Hepatocyte (in vitro differentiated cells): ENCODE measurements around the gene TTLL5. TPM values are rescaled to one million over a fixed set of nuclear protein-coding genes. Genes with fewer than 3 reads are reported as not detected.
A peak's percentile ranks its signal among the peaks of the same experiment; 100 is the strongest.

Experiments
- DNase-seq: peaks from one replicate; pipeline ENCODE4 v3.0.0-alpha.2; 2016; ENCODE audit warnings: low spot score
- H2AFZ ChIP-seq: fragments of 200-600 bp; sonication (generic); 2 replicates; pipeline ENCODE4 v1.6.0; 2016; ENCODE audit warnings: antibody characterized with exemption, mild to moderate bottlenecking
- H3K27ac ChIP-seq: fragments of 200-600 bp; sonication (generic); 2 replicates; pipeline ENCODE4 v1.5.1; 2016; ENCODE audit warnings: mild to moderate bottlenecking
- H3K27me3 ChIP-seq: fragments of 200-600 bp; sonication (generic); 2 replicates; pipeline ENCODE4 v1.6.1; 2016
- H3K36me3 ChIP-seq: fragments of 200-600 bp; sonication (generic); replicated peaks from 2 replicates; pipeline ENCODE4 v1.5.1; 2016; ENCODE audit warnings: low read depth; ENCODE audit not compliant: insufficient read depth
- H3K4me1 ChIP-seq: fragments of 200-600 bp; sonication (generic); 2 replicates; pipeline ENCODE4 v1.5.1; 2016; ENCODE audit warnings: mild to moderate bottlenecking, moderate library complexity; ENCODE audit not compliant: insufficient read depth
- H3K4me2 ChIP-seq: fragments of 200-600 bp; sonication (generic); 2 replicates; pipeline ENCODE4 v1.6.0; 2016
- H3K4me3 ChIP-seq: fragments of 200-600 bp; sonication (generic); 2 replicates; pipeline ENCODE4 v1.5.1; 2016; ENCODE audit warnings: mild to moderate bottlenecking
- H3K79me2 ChIP-seq: fragments of 200-600 bp; sonication (generic); 2 replicates; pipeline ENCODE4 v1.6.0; 2017; ENCODE audit warnings: mild to moderate bottlenecking
- H3K9me2 ChIP-seq: fragments of 200-600 bp; sonication (generic); replicated peaks from 2 replicates; pipeline ENCODE4 v1.6.0; 2017; ENCODE audit warnings: mild to moderate bottlenecking; ENCODE audit not compliant: insufficient read depth
- H3K9me3 ChIP-seq: fragments of 200-600 bp; sonication (generic); 2 replicates; pipeline ENCODE4 v1.5.1; 2016; ENCODE audit warnings: low read depth, mild to moderate bottlenecking
- H4K20me1 ChIP-seq: fragments of 200-600 bp; sonication (generic); 2 replicates; pipeline ENCODE4 v1.6.0; 2016; ENCODE audit warnings: mild to moderate bottlenecking; ENCODE audit not compliant: insufficient read depth, poor library complexity, severe bottlenecking
- CTCF ChIP-seq: fragments of 200-600 bp; sonication (generic); IDR thresholded peaks from 2 replicates; pipeline ENCODE4 v1.5.1; 2016; ENCODE audit warnings: antibody characterized with exemption, mild to moderate bottlenecking; ENCODE audit not compliant: poor library complexity
- EZH2 ChIP-seq: fragments of 200-600 bp; sonication (generic); IDR thresholded peaks from 2 replicates; pipeline ENCODE4 v1.6.1; 2016; ENCODE audit warnings: antibody characterized with exemption, mild to moderate bottlenecking, borderline replicate concordance
- EZH2phosphoT487 ChIP-seq: fragments of 200-600 bp; sonication (generic); IDR thresholded peaks from one replicate; pipeline ENCODE4 v1.6.1; 2018; ENCODE audit warnings: antibody characterized with exemption, mild to moderate bottlenecking, low read depth, moderate library complexity; ENCODE audit not compliant: unreplicated experiment, severe bottlenecking
- WGBS: methylation state at CpG from one replicate; pipeline ENCODE4 v1.1.6; 2016; ENCODE audit warnings: low lambda C conversion rate; ENCODE audit errors: missing lambda C conversion rate; 5-methylcytosine and 5-hydroxymethylcytosine counted together
- polyA plus RNA-seq: library from polyadenylated mRNA; unstranded; fragments of >200 nt; fragmentation: Nextera tagmentation; extraction: Ambion mirVana; gene quantifications from 2 replicates; pipeline ENCODE4 v1.2.1, GENCODE V29; 2016
- total RNA-seq: library from RNA; depleted of rRNA; stranded (reverse); fragments of >200 nt; gene quantifications from 2 replicates; pipeline ENCODE4 v1.2.3, GENCODE V29; 2014

The TTLL5 gene
- total and polyA plus RNA-seq, 2 experiments from 2014 or later = 8.9 to 11.1 TPM

DNA sequence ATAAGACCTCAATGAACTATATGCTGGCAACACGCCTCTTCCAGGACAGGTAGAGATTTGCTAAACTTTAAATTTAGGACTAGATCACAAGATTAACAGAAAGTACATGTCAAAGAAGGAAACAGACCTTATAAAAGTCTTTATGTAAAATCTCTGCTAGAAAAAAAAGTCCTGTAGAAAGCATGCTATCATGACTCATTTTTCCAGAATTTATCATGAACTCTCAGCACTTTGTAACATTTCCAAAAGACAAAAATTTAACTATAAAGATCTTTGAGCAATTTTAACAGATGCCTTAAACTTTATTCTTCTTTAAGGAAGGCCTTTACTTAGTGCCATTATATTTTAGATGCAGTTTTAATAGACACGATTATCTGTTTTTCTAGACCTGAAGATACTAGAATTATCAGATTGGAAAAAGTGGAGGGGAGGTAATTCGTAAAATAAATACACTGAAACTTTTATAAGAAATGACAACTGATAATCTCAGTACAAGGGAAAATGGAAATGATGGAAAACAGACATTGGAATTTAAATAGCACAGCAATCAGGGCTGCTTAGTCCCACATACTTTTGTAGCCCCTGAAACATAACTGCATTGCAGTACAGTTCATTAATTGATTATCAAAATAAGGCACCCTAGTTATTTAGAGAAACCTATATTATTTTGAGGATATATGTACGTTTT is 92.0 kb downstream of the TTLL5 start:
- peak overlapping the region; percentile 54 for H3K27ac ChIP-seq
- 68% methylated on average over 4 of the region's 4 CpGs for WGBS
- TF ChIP-seq EZH2phosphoT487 (no peak), CTCF (no peak)
- no peak overlapping the region for H3K4me2 ChIP-seq
- no peak for DNase-seq
- no peaks in the 10 kb centered on the region for H3K9me2 ChIP-seq
- no peaks in the 10 kb centered on the region for H3K27me3 ChIP-seq
- no peaks in the 10 kb centered on the region for H4K20me1 ChIP-seq
- H3K36me3 ChIP-seq = no peaks in the 10 kb centered on the region
- H3K4me3 ChIP-seq = no peak overlapping the region
- H2AFZ ChIP-seq = no peak overlapping the region
- H3K79me2 ChIP-seq = no peaks in the 10 kb centered on the region
- H3K9me3 ChIP-seq = no peaks in the 10 kb centered on the region
- peaks cover 3% of the 10 kb centered on the region for H3K4me1 ChIP-seq

DNA sequence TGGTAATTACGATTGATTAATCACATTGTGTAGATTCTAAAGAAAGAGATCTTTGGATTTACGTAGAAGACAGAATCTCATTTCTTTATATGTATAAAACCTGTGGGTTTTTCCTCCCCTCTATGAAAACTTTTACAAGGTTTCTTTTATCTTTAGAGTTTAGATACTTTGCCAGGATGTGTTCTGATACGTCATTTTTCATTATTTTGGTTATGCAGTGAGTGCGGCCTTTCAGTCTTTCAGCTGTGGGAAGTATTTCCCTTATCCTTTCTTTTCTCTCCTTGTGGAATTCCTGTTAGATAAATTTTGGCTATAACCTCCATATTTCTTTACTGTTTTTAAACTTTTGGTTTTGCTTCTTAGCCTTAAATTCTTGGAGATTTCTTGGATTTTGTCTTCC is 92.7 kb downstream of the TTLL5 start:
- Histone ChIP-seq H3K27me3 (no peaks in the 10 kb centered on the region), H3K9me2 (no peaks in the 10 kb centered on the region), H3K79me2 (no peaks in the 10 kb centered on the region), H4K20me1 (no peaks in the 10 kb centered on the region), H3K27ac (no peak overlapping the region), H3K36me3 (no peaks in the 10 kb centered on the region), H3K4me2 (no peak overlapping the region), H2AFZ (no peak overlapping the region), H3K4me3 (no peak overlapping the region), H3K9me3 (no peaks in the 10 kb centered on the region), H3K4me1 (peaks cover 3% of the 10 kb centered on the region)
- WGBS = 68% methylated on average over 4 of the region's 4 CpGs
- no peak for DNase-seq
- TF ChIP-seq EZH2 (no peak), CTCF (no peak), EZH2phosphoT487 (no peak)

DNA sequence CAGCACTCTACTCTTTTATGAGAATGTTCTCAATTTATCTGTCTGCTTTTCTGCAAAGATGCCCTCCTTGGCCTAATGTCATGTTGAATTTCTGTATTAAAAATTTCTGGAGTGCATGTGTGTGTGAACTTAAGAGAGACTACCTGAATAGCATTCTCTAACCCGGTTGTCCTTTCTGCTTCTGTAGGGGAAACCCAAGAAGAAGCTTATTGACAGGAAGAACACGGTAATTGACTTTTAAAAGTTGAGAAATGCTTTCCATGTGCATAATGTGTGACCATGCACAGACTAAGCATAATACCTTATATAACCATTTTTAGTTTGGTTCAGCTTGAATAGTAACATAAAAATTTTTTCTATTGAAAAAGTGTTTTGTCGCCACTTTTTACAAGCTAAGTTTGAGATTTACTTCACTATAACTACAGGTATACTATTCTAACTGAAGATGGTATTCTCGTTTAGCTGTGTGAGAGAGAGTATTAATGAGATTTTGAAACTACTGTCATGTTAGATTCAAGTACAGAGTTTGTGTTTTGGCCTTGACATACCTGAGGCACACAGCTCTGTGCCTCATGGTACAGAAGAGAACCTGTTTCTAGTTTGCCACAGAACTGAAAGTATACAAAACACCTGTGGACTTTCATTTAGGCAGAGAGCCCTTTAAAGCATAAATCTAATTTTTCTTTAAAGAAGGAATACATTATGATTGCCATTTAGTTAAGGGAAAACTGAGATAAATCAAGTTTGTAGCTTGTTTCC is 96.8 kb downstream of the TTLL5 start:
- TF ChIP-seq EZH2phosphoT487 (no peak), EZH2 (no peak), CTCF (no peak)
- Histone ChIP-seq H2AFZ (no peak overlapping the region), H4K20me1 (no peaks in the 10 kb centered on the region), H3K4me1 (no peaks in the 10 kb centered on the region), H3K9me2 (no peaks in the 10 kb centered on the region), H3K4me3 (no peak overlapping the region), H3K36me3 (no peaks in the 10 kb centered on the region), H3K4me2 (no peak overlapping the region), H3K79me2 (no peaks in the 10 kb centered on the region), H3K27ac (no peak overlapping the region), H3K27me3 (no peaks in the 10 kb centered on the region), H3K9me3 (no peaks in the 10 kb centered on the region)
- 92% methylated on average over 4 of the region's 4 CpGs for WGBS
- DNase-seq = no peak
